IMR-90 (cell line): ENCODE data around the gene TGM1.
A peak's percentile ranks its signal among the peaks of the same experiment; 100 is the strongest.

Experiments
- BHLHE40 ChIP-seq: fragments of 150-350 bp; IDR thresholded peaks from 2 replicates; pipeline ENCODE4 v1.6.1; 2016; ENCODE audit warnings: mild to moderate bottlenecking, low read depth, low read length
- CEBPB ChIP-seq: IDR thresholded peaks from 2 replicates; pipeline ENCODE4 v1.6.1; 2012; ENCODE audit warnings: low read depth, low read length, improper control_type of control experiment
- CTCF ChIP-seq: conservative IDR thresholded peaks from 2 replicates; pipeline ENCODE4 v1.5.1; 2012; ENCODE audit warnings: mild to moderate bottlenecking, low read depth, low read length, improper control_type of control experiment
- MAFK ChIP-seq: IDR thresholded peaks from 2 replicates; pipeline ENCODE4 v1.6.1; 2012; ENCODE audit warnings: low read depth, low read length, improper control_type of control experiment
- NFE2L2 ChIP-seq: fragments of 150-350 bp; IDR thresholded peaks from 2 replicates; pipeline ENCODE4 v1.6.1; 2016; ENCODE audit warnings: low read depth, mild to moderate bottlenecking, low read length
- POLR2A ChIP-seq: IDR thresholded peaks from 2 replicates; pipeline ENCODE4 v1.6.1; 2012; ENCODE audit warnings: mild to moderate bottlenecking, low read depth, low read length
- RAD21 ChIP-seq: IDR thresholded peaks from 2 replicates; pipeline ENCODE4 v1.6.1; 2012; ENCODE audit warnings: low read length, improper control_type of control experiment
- RFX5 ChIP-seq: IDR thresholded peaks from 2 replicates; pipeline ENCODE4 v1.8.0; 2012; ENCODE audit warnings: low read depth, mild to moderate bottlenecking, low read length, moderate library complexity
- SMC3 ChIP-seq: fragments of 150-350 bp; IDR thresholded peaks from 2 replicates; pipeline ENCODE4 v1.6.1; 2016; ENCODE audit warnings: low read depth, mild to moderate bottlenecking, antibody characterized with exemption, low read length, moderate library complexity

- TF ChIP-seq CTCF (peak; percentile 45), SMC3 (no peak), MAFK (0 out of 2 replicates have a peak, but pooled peaks have one; percentile 29), RFX5 (no peak), POLR2A (no peak), CEBPB (no peak), BHLHE40 (no peak), RAD21 (no peak), NFE2L2 (no peak)
Observed at GRCh38 chr14:24241829-24242443, 21.0 kb downstream of the TGM1 start.
